HT1080 (cell line): ENCODE data around the gene EIF3B. TPM values are rescaled to one million over a fixed set of nuclear protein-coding genes. Genes with fewer than 3 reads are reported as not detected.
"Not testable (repeated sequence)": the region's sequence is repeated elsewhere in the genome, so short reads cannot be mapped to it uniquely, and the experiment has no call there.

Experiments used
- DNase-seq: peaks from one replicate; pipeline ENCODE4 v3.0.0-alpha.2; 2015; ENCODE audit warnings: low read depth
- total RNA-seq: library from RNA; depleted of rRNA; stranded (reverse); fragments of >200 nt; shearing (Covaris generic); gene quantifications from 2 replicates; pipeline ENCODE4 v1.2.3, GENCODE V29; 2014

EIF3B gene
- total RNA-seq, 1 experiment from 2014 or later: 248 TPM

DNA sequence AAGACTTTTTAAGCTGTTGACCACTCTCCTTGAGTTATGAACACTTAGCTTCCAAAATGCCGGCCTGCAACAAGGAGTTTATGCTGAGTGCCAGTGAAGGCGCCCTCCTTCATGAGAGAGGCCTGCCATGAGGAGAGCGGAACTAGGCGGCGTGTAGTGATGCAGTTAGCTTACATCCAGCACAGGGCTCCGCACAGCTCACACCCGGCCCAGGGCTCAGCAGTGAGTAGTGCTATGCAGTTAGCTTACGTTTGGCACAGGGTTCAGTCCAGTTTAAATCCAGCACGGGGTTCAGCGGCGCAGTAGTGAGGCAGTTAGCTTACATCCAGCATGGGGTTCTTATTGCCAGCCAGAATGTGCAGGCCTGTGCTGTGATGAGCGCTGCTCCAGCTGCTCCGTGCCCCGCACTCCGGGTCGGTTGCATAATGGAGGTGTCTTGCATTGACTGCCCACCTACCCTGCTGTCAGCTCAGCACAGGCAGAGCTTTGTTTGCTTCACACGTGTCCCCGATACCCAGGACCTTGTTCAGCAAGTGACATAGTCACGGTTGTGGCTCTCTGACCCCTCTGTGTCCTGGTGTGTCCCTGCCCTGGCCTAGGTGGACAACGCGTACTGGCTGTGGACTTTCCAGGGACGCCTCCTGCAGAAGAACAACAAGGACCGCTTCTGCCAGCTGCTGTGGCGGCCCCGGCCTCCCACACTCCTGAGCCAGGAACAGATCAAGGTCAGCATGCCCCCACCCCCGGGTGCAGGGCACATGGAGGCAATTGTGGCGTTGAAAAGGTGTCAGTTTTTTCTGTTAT lies 21.9 kb downstream of the EIF3B start:
- DNase-seq: no peak

DNA sequence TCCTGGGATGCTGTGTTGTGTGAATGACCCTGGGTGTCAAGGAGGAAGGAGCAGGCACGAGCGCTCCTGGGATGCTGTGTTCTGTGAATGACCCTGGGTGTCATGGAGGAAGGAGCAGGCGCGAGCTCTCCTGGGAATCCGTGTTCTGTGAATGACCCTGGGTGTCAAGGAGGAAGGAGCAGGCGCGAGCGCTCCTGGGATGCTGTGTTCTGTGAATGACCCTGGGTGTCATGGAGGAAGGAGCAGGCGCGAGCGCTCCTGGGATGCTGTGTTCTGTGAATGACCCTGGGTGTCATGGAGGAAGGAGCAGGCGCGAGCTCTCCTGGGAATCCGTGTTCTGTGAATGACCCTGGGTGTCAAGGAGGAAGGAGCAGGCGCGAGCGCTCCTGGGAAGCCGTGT lies 22.9 kb downstream of the EIF3B start:
- not testable (repeated sequence) for DNase-seq

DNA sequence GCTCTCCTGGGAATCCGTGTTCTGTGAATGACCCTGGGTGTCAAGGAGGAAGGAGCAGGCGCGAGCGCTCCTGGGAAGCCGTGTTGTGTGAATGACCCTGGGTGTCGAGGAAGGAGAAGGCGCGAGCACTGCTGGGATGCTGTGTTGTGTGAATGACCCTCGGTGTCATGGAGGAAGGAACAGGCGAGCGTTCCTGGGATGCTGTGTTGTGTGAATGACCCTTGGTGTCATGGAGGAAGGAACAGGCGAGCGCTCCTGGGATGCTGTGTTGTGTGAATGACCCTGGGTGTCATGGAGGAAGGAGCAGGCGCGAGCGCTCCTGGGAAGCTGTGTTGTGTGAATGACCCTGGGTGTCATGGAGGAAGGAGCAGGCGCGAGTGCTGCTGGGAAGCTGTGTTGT lies 23.5 kb downstream of the EIF3B start:
- not testable (repeated sequence) for DNase-seq

DNA sequence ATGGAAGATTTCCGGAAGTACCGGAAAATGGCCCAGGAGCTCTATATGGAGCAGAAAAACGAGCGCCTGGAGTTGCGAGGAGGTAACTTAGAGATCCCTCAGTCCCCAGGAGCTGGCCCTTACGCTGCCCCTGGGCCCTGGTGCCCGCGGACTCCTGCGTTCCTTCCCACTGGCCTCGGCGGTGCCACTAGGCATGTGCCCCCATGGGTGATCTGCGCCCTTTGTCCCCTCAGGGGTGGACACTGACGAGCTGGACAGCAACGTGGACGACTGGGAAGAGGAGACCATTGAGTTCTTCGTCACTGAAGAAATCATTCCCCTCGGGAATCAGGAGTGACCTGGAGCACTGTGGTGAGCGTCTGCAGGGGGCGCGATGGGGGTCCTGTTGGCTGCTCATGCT lies 24.5 kb downstream of the EIF3B start:
- no peak for DNase-seq

DNA sequence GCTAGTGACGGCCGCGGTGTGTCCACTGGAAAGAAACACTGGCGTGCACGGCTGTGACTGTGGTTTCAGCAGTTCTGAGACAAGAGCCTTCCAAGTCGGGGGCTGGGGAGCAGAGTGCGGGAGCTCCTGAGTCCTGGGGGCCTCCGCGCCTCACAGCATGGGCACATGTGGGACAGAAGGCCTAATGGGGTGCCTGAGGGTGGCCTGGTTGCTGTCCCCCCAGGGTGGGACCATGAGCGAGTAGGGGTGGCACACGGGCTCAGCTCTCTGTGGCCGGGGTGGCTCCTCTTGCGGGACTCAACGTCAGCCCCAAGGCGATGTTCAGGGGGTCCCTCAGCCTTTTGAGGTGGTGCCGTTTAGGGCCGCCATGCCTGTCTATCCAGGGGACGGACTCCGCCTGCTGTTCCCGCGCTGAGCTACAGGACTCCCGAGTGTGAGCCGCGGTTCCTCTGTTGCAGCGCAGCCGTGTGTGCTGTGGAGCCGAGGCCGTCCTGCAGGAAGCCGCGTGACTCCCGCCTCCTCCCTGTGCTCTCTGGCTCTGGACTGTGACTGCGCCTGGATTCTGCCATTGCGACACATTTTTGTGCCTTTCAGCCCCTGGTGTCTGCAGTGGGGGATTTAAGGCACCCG lies 25.3 kb downstream of the EIF3B start:
- DNase-seq: no peak

DNA sequence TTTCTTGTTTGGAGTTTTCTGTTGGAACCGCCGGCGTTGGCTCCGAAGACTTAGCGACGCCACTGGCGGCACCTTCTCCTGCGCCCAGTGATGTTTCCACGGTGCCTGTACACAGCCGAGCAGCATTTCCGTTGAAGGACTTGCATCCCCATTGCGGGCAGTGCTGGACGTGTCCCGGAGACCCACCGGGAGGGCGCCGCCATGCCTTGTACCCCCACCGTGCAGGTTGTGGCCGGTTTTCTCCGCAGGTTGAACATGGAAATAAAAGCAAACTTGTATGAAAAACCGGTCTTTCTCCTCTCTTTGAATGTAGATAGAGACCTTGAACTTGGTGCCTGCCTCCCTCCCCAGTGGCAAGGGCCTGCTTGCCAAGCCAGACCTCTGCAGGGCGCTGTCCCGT lies 25.8 kb downstream of the EIF3B start:
- no peak for DNase-seq

DNA sequence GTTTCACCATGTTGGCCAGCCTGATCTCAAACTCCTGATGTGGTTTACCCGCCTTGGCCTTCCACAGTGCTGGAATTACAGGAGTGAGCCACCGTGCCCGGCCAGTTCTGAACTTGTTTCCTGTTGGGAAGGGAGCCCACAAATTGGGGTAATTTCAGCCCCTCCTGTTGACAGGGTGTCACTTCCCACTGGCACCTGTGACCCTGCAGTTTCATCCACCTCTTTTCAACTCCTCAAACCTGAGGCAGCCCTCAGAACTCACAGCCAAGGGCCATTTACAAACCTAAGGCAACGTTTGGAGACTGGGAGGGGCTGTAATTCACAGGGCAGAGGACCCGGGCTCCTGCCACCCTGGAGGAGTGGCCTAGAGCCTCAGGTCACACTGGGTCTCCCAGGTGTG lies 26.6 kb downstream of the EIF3B start:
- no peak for DNase-seq

DNA sequence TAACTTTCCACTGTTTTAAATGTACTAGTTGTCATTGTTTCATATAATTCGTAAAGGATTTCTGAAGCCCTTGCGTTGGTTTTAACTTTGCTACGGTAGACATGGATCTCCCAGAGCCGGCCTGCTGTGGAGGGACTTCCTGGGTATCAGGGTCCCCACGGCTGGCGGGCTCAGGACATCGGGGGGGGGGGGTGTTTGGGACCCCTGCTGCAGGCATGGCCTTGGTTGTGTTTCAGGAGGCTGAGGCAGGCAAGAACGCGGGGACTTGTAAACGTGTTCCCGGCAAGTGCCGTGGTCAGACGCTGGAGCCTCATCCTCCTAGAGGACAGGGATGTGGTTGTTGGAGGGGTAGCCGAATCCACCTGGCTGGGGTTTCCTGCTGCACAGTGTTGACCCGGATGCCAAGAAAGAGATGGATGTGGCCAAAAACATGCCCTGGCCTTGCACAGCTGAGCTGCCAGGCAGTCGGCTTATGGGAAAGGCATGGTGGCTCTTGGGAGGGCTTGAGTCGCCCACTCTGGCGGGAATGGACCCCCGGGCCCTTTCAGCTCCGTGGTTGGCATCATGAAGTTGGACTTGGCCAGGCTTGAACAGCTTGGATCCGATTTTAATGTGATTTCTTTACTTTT lies 27.4 kb downstream of the EIF3B start:
- DNase-seq: no peak

DNA sequence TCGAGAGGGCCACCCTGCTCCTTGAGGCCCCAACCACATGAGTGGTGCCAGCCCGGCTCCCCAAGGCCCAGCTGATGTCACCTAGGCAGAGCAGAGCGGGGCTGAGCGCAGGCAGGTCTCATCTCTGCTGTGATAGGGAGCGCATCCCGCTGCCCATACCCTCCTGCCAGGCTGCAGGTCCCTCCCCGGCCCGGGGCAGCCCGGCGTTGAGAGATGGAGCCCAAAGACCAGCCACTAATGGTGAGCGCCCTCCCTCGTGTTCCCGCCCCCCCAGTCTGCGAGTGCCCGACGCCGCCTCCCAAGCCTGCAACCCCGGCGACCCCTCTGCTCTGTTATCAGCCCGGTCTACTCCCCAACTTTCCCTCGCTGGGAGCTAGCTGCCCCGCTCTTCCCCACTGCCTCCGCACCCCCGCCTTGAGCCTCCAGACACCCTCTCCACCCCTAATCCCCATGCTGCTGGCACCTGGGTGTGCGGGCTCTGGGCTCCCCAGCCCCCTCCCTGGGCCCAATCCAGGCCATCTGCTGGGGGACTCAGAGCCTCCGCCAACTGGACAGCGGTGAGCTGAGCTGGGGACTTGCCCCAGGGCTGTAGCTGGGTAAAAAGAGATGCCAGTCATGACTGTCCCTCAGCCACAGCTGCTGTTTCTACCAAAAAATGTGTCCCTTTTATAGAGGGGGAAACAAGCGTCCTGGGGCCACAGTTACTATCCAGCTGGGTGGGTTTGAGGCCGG lies 29.1 kb downstream of the EIF3B start:
- no peak for DNase-seq

DNA sequence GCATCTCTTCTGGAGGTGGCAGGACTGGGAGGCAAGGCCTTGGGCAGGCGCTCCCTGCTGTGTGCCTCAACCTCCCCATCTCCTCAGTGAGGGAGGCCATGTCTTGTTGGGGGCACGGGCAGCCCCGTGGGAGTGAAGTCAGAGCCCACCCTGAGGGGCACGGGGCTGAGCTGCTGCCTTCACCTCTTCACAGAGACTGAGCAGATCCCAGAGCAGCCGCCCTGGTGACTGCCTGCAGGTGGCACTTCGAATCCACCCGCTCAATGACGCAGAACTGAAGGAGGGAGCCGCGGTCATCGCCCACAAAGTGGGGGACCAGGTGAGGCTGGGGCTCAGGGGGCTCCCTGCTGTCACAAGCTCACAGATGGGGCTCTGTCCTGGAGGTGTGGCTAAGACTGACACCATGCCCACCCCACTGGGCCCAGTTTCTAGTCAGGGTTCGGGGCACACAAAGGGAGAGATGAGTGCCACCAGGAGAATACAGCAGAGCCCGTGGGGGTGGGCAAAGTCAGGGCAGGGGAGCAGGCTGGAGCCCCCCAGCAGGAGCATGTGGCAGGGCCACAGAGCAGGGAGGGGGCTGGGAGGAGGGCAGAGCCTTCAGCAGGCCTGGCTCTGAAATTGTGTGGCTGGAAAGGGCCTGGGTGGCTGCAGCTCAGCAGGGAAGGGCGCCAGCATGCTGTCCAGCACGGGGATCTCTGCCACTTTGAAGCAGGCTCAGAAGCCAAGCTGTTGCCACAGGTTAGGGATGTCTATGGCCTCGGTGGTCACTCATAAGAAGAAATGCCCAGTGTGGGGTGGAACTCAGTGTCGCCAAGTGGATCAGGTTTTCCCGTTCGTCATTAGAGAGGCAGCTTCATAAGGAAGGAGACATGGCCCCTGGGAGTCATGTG lies 30.0 kb downstream of the EIF3B start:
- DNase-seq: no peak

DNA sequence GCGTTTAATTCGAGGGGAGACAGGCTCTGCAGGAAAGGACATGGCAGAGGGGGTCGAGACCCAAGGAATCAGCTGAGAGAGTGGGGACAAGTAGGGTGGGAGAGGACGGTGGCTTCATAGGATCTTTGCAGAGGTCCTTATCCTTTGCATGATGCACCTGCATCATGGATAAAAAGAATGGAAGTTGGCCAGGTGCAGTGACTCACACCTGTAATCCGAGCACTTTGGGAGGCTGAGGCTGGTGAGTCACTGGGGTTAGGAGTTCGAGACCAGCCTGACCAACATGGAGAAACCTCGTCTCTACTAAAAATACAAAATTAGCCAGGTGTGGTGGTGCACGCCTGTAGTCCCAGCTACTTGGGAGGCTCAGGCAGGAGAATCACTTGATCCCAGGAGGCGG lies 31.5 kb downstream of the EIF3B start:
- DNase-seq: peak; percentile 54

DNA sequence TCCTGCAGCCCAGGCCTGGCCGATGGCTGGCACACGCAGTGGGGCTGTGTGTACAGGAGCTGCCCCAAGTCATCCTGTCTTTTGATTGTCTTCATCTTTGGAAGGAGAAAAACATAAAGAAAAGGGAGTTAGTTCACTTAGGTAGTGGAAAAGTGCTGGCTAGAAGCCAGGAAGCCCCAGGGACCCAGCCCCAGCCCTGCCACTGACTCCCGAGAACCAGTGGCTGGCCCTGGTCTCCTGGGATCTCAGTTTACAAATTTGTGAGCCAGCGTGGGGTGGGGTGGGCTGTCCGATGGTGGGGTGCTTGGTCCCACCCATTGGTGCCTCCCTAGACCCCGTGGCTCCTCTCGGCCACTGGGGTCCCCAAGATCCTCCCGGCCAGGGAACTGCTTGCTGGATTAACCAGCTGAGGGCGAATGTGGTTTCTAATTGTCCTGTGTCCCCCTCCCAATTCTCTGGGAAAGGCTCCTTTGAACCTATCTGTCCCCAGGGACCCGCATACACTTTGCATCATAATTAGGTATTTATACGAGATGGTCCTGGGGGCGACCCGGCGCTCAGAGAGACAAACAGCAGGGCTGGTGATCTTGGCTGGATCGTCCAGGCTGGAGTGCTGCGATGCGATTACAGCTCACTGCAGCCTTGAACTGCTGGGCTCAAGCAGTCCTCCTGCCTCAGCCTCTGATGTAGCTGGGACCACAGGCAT lies 32.5 kb downstream of the EIF3B start:
- no peak for DNase-seq

DNA sequence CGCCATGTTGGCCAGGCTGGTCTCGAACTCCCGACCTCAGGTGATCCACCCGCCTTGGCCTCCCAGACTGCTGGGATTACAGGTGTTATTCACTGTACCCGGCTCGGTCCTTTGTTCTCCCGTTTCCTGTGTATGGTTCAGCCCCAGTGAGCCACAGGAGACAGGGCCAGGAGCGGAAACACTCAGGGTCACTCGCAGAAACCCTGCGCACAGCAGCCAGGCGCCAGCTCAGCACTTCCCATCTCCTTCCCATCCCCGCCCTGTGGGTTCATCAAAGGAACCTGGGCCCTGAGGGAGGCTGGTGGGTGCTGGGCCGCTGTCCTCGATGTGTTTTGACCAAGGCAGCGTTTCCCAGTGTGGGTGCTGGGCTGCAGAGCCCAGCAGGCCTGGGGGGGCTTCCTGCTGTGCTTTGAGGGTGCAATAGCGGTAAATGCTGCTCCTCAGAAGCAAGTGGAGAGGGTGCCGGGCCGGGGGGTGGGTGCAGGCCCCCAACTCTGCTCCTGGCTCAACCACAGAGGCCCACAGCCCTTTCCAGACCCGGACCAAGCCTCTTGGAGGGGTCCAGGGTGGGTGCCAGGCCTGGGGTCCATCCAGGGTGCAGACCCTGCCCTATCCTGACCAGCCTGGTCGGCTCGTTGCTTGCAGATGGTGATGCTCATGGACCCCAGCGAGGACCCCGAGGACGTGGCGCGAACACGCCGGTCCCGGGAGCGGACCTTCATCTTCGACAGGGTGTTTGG lies 33.4 kb downstream of the EIF3B start:
- DNase-seq: peak; percentile 45

DNA sequence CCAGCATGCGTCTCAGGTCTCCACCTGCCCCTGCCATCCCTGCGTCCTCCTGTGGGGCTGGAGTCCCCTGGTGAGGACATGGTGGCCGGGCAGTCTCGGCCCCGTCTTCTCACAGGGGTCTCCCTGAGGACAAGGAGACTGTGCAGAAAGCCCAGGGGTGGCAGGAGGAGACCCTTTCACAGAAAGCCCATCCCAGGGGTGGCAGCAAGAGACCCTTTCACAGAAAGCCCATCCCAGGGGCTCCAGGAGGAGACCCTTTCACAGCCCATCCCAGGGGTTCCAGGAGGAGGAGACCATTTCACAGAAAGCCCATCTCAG lies 34.0 kb downstream of the EIF3B start:
- DNase-seq: no peak

DNA sequence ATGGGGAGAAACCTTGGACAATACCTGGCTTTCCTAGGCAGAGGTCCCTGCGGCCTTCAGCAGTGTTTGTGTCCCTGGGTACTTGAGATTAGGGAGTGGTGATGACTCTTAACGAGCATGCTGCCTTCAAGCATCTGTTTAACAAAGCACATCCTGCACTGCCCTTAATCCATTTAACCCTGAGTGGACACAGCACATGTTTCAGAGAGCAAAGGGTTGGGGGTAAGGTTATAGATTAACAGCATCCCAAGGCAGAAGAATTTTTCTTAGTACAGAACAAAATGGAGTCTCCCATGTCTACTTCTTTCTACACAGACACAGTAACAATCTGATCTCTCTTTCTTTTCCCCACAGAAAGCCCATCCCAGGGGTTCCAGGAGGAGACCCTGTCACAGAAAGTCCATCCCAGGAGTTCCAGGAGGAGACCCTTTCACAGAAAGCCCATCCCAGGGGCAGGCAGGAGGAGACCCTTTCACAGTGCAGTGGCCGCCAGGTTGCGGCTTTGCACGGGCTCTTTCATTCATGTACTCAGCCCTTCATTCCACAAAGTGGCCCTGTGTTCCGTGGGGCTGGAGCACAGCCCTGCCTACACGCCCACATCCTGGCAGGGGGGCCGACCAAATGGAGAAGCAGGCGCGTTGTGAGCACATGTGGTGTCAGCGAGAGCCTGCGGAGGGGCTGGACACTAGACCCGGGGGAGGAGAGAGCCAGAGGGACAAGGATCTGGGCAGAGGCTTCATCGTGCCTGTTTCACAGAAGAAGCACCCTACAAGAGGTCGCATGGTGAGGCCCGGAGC lies 35.6 kb downstream of the EIF3B start:
- DNase-seq: not testable (repeated sequence)

DNA sequence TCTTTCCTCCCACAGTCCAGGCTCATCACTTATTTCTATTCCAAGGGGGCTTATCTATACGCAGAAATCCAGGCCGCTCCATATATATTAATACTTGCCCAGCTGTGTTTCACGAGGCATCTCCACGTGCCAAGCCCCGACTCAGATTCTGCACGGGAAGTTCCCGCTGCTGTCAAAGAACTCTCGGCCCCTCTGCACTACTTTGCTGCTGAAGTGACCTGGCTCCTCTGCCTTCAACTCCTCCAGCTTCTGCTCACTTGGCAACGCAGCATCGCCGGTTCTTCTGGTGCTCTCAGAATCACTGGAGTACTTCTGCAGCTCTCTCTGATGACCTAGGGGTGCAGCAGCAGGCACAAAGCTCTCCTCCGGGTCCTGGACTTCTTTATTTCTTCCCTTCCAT lies 39.1 kb downstream of the EIF3B start:
- DNase-seq: no peak

DNA sequence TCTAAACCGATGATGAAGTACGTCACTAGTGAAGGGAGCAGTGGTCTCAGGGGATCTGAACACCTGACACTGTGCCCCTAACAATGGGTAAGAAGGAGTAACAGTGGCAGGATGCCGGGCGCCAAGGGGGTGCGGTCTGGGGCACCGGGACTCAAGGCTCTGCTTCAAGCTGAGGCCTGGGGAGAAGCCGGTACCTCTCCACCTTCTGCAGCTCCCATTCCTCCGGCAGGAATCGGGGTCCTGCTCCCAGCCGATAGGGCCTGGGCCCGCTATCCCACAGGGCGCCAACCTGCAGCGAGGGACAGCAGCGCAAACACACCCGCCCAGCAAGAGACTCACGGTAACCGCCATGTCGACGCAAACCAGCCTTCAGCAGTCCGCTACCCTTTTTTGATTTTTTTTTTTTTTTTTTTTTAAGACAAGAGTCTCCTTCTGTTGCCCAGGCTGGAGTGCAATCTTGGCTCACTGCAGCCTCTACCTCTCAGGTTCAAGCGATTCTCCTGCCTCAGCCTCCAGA lies 40.0 kb downstream of the EIF3B start:
- no peak for DNase-seq

DNA sequence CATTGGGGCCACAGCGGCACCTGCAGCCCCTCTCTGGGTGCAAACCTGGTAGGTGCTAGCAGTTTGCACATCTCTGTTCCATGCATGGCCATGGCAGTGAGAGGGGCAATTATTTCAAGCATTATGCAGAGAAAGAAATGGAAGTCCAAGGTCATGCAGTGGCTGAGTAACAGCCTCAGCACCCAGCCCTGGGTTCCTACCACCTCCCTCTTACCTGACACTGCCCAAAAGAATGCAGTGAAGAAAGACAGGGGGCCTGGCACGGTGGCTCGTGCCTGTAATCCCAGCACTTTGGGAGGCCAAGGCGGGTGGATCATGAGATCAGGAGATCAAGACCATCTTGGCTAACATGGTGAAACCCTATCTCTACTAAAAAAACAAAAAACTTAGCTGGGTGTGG lies 43.9 kb downstream of the EIF3B start:
- DNase-seq: no peak
